Activated CD4-positive, CD25-positive, alpha-beta regulatory T cell treated with anti-CD3 and anti-CD28 coated beads, Interleukin-2, amount 50 U/mL, for 24 hours (primary cell): ENCODE measurements around the gene RPAP2.

Experiments used
- ATAC-seq, 2 donors: fragments of 150-1000 bp; cut with Tn5 transposase; one replicate each; pipeline ENCODE4 v1.10.0; 2021; ENCODE audit warnings: mild to moderate bottlenecking in 1 of 2, moderate library complexity in 1 of 2

Gene RPAP2

GRCh38 chr1:92447033-92447681 is 148.3 kb downstream of the RPAP2 start:
- ATAC-seq = no peak

DNA sequence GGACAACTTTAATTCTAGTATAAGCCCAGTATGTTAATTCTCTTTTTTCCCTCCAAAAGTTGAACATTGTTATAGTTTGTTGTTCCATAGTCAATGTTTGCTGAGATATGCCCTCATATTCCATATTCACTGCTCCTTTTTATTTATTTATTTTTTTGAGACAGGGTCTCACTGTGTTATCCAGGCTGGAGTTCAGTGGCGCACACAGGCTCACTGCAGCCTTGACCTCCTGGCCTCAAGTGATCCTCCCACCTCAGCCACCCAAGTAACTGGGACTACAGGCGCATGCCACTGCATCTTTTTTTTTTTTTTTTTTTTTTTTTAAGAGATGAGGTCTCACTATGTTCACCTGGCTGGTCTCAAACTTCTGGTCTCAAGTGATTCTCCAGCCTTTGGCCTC is 149.1 kb downstream of the RPAP2 start:
- ATAC-seq = no peak
